ENCODE measurements around the gene ZSCAN26.
A peak's percentile ranks its signal among the peaks of the same experiment; 100 is the strongest.

The ZSCAN26 gene

GRCh38 chr6:28266962-28267694, at the start of gene ZSCAN26:
Gene ZSCAN26, plus strand, starts transcription at chr6:28267143. Its CDS starts 4,777 bp downstream, at chr6:28271920.
- Mint-ChIP-seq H3K36me3 (peaks cover 6% of the 10 kb centered on the region), H3K27ac (no peak within 1 kb of the TSS), H3K9me3 (no peaks in the 10 kb centered on the region), H3K4me3 (no peak within 1 kb of the TSS), H3K4me1 (peaks cover 14% of the 10 kb centered on the region)
- DNase-seq (ENCODE audit: low spot score in 2 of 2) (peak; percentile 88 to 95), ATAC-seq (peak; percentile 96)

- ATAC-seq, result no peak
- Mint-ChIP-seq H3K9me3 (no peaks in the 10 kb centered on the region), H3K4me3 (peak overlapping the region; percentile 70), H3K4me1 (peaks cover 14% of the 10 kb centered on the region), H3K27ac (no peak overlapping the region), H3K36me3 (peaks cover 3% of the 10 kb centered on the region)
- DNase-seq (ENCODE audit: low spot score in 2 of 2), result no peak
Observed at GRCh38 chr6:28217890-28218289, 49.1 kb upstream of the ZSCAN26 start.

- H3K9me3 Mint-ChIP-seq, result peaks cover 2% of the 10 kb centered on the region
- ATAC-seq, result peak; percentile 84
- peaks cover 9% of the 10 kb centered on the region for H3K4me1 Mint-ChIP-seq
- peak overlapping the region; percentile 70 for H3K4me3 Mint-ChIP-seq
- no peaks in the 10 kb centered on the region for H3K36me3 Mint-ChIP-seq
- DNase-seq (ENCODE audit: low spot score in 2 of 2), result peak in 1 of 2 donors; percentile 61
- no peak overlapping the region for H3K27ac Mint-ChIP-seq
Observed at GRCh38 chr6:28218312-28219248, 48.4 kb upstream of the ZSCAN26 start.

GRCh38 chr6:28220257-28221133, 46.4 kb upstream of the ZSCAN26 start:
- DNase-seq (ENCODE audit: low spot score in 2 of 2) (no peak), ATAC-seq (no peak)
- Mint-ChIP-seq H3K27ac (no peak overlapping the region), H3K36me3 (no peaks in the 10 kb centered on the region), H3K9me3 (peaks cover 2% of the 10 kb centered on the region), H3K4me1 (peaks cover 9% of the 10 kb centered on the region), H3K4me3 (no peak overlapping the region)

GRCh38 chr6:28224131-28225055, 42.5 kb upstream of the ZSCAN26 start:
- no peaks in the 10 kb centered on the region for H3K4me1 Mint-ChIP-seq
- ATAC-seq (no peak), DNase-seq (ENCODE audit: low spot score in 2 of 2) (no peak)
- peaks cover 18% of the 10 kb centered on the region for H3K36me3 Mint-ChIP-seq
- peaks cover 2% of the 10 kb centered on the region for H3K9me3 Mint-ChIP-seq
- peak overlapping the region; percentile 84 for H3K27ac Mint-ChIP-seq
- H3K4me3 Mint-ChIP-seq, result peak overlapping the region; percentile 77

GRCh38 chr6:28225056-28225834, 41.7 kb upstream of the ZSCAN26 start, which contains the start of gene ZSCAN9:
Gene ZSCAN9, plus strand, starts transcription at chr6:28225275. Its CDS starts 1,810 bp downstream, at chr6:28227085.
- peak within 1 kb of the TSS; percentile 84 for H3K27ac Mint-ChIP-seq
- DNase-seq (ENCODE audit: low spot score in 2 of 2) (peak; percentile 29 to 76), ATAC-seq (peak; percentile 82)
- H3K36me3 Mint-ChIP-seq, result peaks cover 23% of the 10 kb centered on the region
- peak within 1 kb of the TSS; percentile 77 for H3K4me3 Mint-ChIP-seq
- peaks cover 2% of the 10 kb centered on the region for H3K9me3 Mint-ChIP-seq
- H3K4me1 Mint-ChIP-seq, result no peaks in the 10 kb centered on the region

GRCh38 chr6:28226460-28226859, 40.5 kb upstream of the ZSCAN26 start:
- H3K36me3 Mint-ChIP-seq, result peaks cover 35% of the 10 kb centered on the region
- H3K9me3 Mint-ChIP-seq, result peaks cover 2% of the 10 kb centered on the region
- DNase-seq (ENCODE audit: low spot score in 2 of 2), result no peak
- H3K27ac Mint-ChIP-seq, result no peak overlapping the region
- no peaks in the 10 kb centered on the region for H3K4me1 Mint-ChIP-seq
- H3K4me3 Mint-ChIP-seq, result peak overlapping the region; percentile 77
- ATAC-seq, result no peak

- H3K4me3 Mint-ChIP-seq, result no peak overlapping the region
- H3K27ac Mint-ChIP-seq, result no peak overlapping the region
- H3K36me3 Mint-ChIP-seq, result peaks cover 44% of the 10 kb centered on the region
- H3K9me3 Mint-ChIP-seq, result no peaks in the 10 kb centered on the region
- no peak for DNase-seq (ENCODE audit: low spot score in 2 of 2)
- H3K4me1 Mint-ChIP-seq, result no peaks in the 10 kb centered on the region
- no peak for ATAC-seq
Observed at GRCh38 chr6:28232785-28233184, 34.2 kb upstream of the ZSCAN26 start.

GRCh38 chr6:28235912-28236452, 31.0 kb upstream of the ZSCAN26 start:
- no peak overlapping the region for H3K27ac Mint-ChIP-seq
- no peak overlapping the region for H3K4me3 Mint-ChIP-seq
- no peaks in the 10 kb centered on the region for H3K9me3 Mint-ChIP-seq

GRCh38 chr6:28239636-28240035, 27.3 kb upstream of the ZSCAN26 start:
- ATAC-seq (no peak), DNase-seq (ENCODE audit: low spot score in 2 of 2) (no peak)
- no peaks in the 10 kb centered on the region for H3K9me3 Mint-ChIP-seq

More at GRCh38 chr6:28235912-28236452, 31.0 kb upstream of the ZSCAN26 start:
- ATAC-seq (no peak), DNase-seq (ENCODE audit: low spot score in 2 of 2) (no peak)
- H3K4me1 Mint-ChIP-seq, result no peaks in the 10 kb centered on the region
- peaks cover 16% of the 10 kb centered on the region for H3K36me3 Mint-ChIP-seq

GRCh38 chr6:28240471-28240870, 26.5 kb upstream of the ZSCAN26 start:
- H3K36me3 Mint-ChIP-seq, result peaks cover 21% of the 10 kb centered on the region
- H3K27ac Mint-ChIP-seq, result no peak overlapping the region
- ATAC-seq (no peak), DNase-seq (ENCODE audit: low spot score in 2 of 2) (no peak)
- no peaks in the 10 kb centered on the region for H3K4me1 Mint-ChIP-seq
- no peak overlapping the region for H3K4me3 Mint-ChIP-seq
- H3K9me3 Mint-ChIP-seq, result no peaks in the 10 kb centered on the region

More at GRCh38 chr6:28239636-28240035, 27.3 kb upstream of the ZSCAN26 start:
- H3K27ac Mint-ChIP-seq, result no peak overlapping the region
- no peak overlapping the region for H3K4me3 Mint-ChIP-seq
- peaks cover 13% of the 10 kb centered on the region for H3K36me3 Mint-ChIP-seq
- H3K4me1 Mint-ChIP-seq, result no peaks in the 10 kb centered on the region

GRCh38 chr6:28243946-28244345, 23.0 kb upstream of the ZSCAN26 start:
- Mint-ChIP-seq H3K9me3 (no peaks in the 10 kb centered on the region), H3K36me3 (peaks cover 51% of the 10 kb centered on the region), H3K4me3 (no peak overlapping the region), H3K4me1 (peaks cover 5% of the 10 kb centered on the region), H3K27ac (no peak overlapping the region)
- no peak for ATAC-seq
- no peak for DNase-seq (ENCODE audit: low spot score in 2 of 2)

All from stimulated activated effector memory CD8-positive, alpha-beta T cell treated with anti-CD3 and anti-CD28 coated beads, Interleukin-12 subunit alpha, Interleukin-12 subunit beta, amount 100 ng/mL, for 72 hours (primary cell).